Stimulated activated naive CD8-positive, alpha-beta T cell treated with anti-CD3 and anti-CD28 coated beads, Interleukin-15, Interleukin-2, amounts not matched to agents 100 ng/mL and 50 ng/mL, for 24 hours (primary cell): Measurements from ENCODE around the gene GPR153.
A peak's percentile ranks its signal among the peaks of the same experiment; 100 is the strongest.
"Not testable (repeated sequence)": the region's sequence is repeated elsewhere in the genome, so short reads cannot be mapped to it uniquely, and the experiment has no call there.

ENCODE experiments used
- H3K27ac Mint-ChIP-seq: one replicate; pipeline ENCODE4 v1.8.0; 2021; ENCODE audit warnings: mild to moderate bottlenecking, mixed read lengths
- H3K27me3 Mint-ChIP-seq: one replicate; pipeline ENCODE4 v1.8.0; 2021; ENCODE audit warnings: mixed read lengths
- H3K36me3 Mint-ChIP-seq: one replicate; pipeline ENCODE4 v1.8.0; 2021; ENCODE audit warnings: low read depth, mixed read lengths
- H3K4me1 Mint-ChIP-seq: one replicate; pipeline ENCODE4 v1.8.0; 2021; ENCODE audit warnings: low read depth, mixed read lengths
- H3K4me3 Mint-ChIP-seq: one replicate; pipeline ENCODE4 v1.8.0; 2021; ENCODE audit warnings: mild to moderate bottlenecking, mixed read lengths
- H3K9me3 Mint-ChIP-seq: one replicate; pipeline ENCODE4 v1.8.0; 2021; ENCODE audit warnings: mixed read lengths

GPR153 gene

GRCh38 chr1:6260961-6261614 lies at the start of gene GPR153:
GPR153 (minus strand) TSS chr1:6261098; CDS start chr1:6254905, 6,193 bp downstream.
- Mint-ChIP-seq H3K9me3 (no peaks in the 10 kb centered on the region), H3K36me3 (no peaks in the 10 kb centered on the region), H3K4me3 (peak within 1 kb of the TSS; percentile 35), H3K4me1 (peaks cover 11% of the 10 kb centered on the region), H3K27ac (no peak within 1 kb of the TSS), H3K27me3 (peaks cover 13% of the 10 kb centered on the region)

GRCh38 chr1:6310116-6310848 lies 49.4 kb upstream of the GPR153 start:
- H3K27ac Mint-ChIP-seq: no peak overlapping the region
- peaks cover 10% of the 10 kb centered on the region for H3K36me3 Mint-ChIP-seq
- H3K27me3 Mint-ChIP-seq: no peaks in the 10 kb centered on the region
- H3K4me3 Mint-ChIP-seq: no peak overlapping the region
- no peaks in the 10 kb centered on the region for H3K4me1 Mint-ChIP-seq
- no peaks in the 10 kb centered on the region for H3K9me3 Mint-ChIP-seq

- Mint-ChIP-seq H3K9me3 (no peaks in the 10 kb centered on the region), H3K36me3 (peaks cover 10% of the 10 kb centered on the region), H3K27ac (no peak overlapping the region), H3K4me3 (no peak overlapping the region), H3K4me1 (no peaks in the 10 kb centered on the region), H3K27me3 (no peaks in the 10 kb centered on the region)
These were observed 48.7 kb upstream of the GPR153 start for GRCh38 chr1:6309564-6309963.

GRCh38 chr1:6308449-6308848 lies 47.6 kb upstream of the GPR153 start:
- no peak overlapping the region for H3K27ac Mint-ChIP-seq
- H3K4me1 Mint-ChIP-seq: no peaks in the 10 kb centered on the region
- no peak overlapping the region for H3K4me3 Mint-ChIP-seq
- H3K9me3 Mint-ChIP-seq: no peaks in the 10 kb centered on the region
- H3K36me3 Mint-ChIP-seq: peaks cover 10% of the 10 kb centered on the region
- H3K27me3 Mint-ChIP-seq: no peaks in the 10 kb centered on the region

GRCh38 chr1:6307682-6308081 lies 46.8 kb upstream of the GPR153 start:
- not testable (repeated sequence) for H3K27me3 Mint-ChIP-seq, H3K4me3 Mint-ChIP-seq, H3K27ac Mint-ChIP-seq, H3K4me1 Mint-ChIP-seq, H3K9me3 Mint-ChIP-seq
- H3K36me3 Mint-ChIP-seq: peaks cover 10% of the 10 kb centered on the region

GRCh38 chr1:6307099-6307498 lies 46.2 kb upstream of the GPR153 start:
- Mint-ChIP-seq H3K36me3 (peaks cover 10% of the 10 kb centered on the region), H3K27me3 (no peaks in the 10 kb centered on the region)

GRCh38 chr1:6303397-6304012 lies 42.6 kb upstream of the GPR153 start:
- Mint-ChIP-seq H3K36me3 (peaks cover 10% of the 10 kb centered on the region), H3K4me3 (no peak overlapping the region), H3K27ac (no peak overlapping the region), H3K9me3 (no peaks in the 10 kb centered on the region), H3K4me1 (no peaks in the 10 kb centered on the region), H3K27me3 (no peaks in the 10 kb centered on the region)

More at GRCh38 chr1:6307099-6307498, 46.2 kb upstream of the GPR153 start:
- Mint-ChIP-seq H3K4me3 (no peak overlapping the region), H3K4me1 (no peaks in the 10 kb centered on the region), H3K9me3 (no peaks in the 10 kb centered on the region), H3K27ac (no peak overlapping the region)

- no peaks in the 10 kb centered on the region for H3K9me3 Mint-ChIP-seq
- H3K36me3 Mint-ChIP-seq: peaks cover 10% of the 10 kb centered on the region
- H3K27me3 Mint-ChIP-seq: no peaks in the 10 kb centered on the region
- H3K27ac Mint-ChIP-seq: no peak overlapping the region
- no peak overlapping the region for H3K4me3 Mint-ChIP-seq
- no peaks in the 10 kb centered on the region for H3K4me1 Mint-ChIP-seq
These were observed 41.7 kb upstream of the GPR153 start for GRCh38 chr1:6302568-6302967.

- Mint-ChIP-seq H3K27ac (no peak overlapping the region), H3K4me1 (no peaks in the 10 kb centered on the region), H3K9me3 (no peaks in the 10 kb centered on the region), H3K36me3 (peaks cover under 1% of the 10 kb centered on the region), H3K27me3 (no peaks in the 10 kb centered on the region), H3K4me3 (no peak overlapping the region)
These were observed 40.6 kb upstream of the GPR153 start for GRCh38 chr1:6301526-6301925.

- Mint-ChIP-seq H3K4me3 (no peak overlapping the region), H3K9me3 (no peaks in the 10 kb centered on the region), H3K27me3 (no peaks in the 10 kb centered on the region), H3K27ac (peak overlapping the region; percentile 9), H3K4me1 (no peaks in the 10 kb centered on the region), H3K36me3 (no peaks in the 10 kb centered on the region)
These were observed 39.6 kb upstream of the GPR153 start for GRCh38 chr1:6300342-6301048.

GRCh38 chr1:6299557-6300165 lies 38.8 kb upstream of the GPR153 start:
- Mint-ChIP-seq H3K27ac (no peak overlapping the region), H3K27me3 (no peaks in the 10 kb centered on the region), H3K9me3 (no peaks in the 10 kb centered on the region), H3K36me3 (peaks cover under 1% of the 10 kb centered on the region), H3K4me3 (no peak overlapping the region), H3K4me1 (no peaks in the 10 kb centered on the region)

GRCh38 chr1:6298940-6299465 lies 38.1 kb upstream of the GPR153 start:
- H3K27ac Mint-ChIP-seq: no peak overlapping the region
- peaks cover 5% of the 10 kb centered on the region for H3K36me3 Mint-ChIP-seq
- no peaks in the 10 kb centered on the region for H3K27me3 Mint-ChIP-seq
- no peak overlapping the region for H3K4me3 Mint-ChIP-seq
- no peaks in the 10 kb centered on the region for H3K9me3 Mint-ChIP-seq
- no peaks in the 10 kb centered on the region for H3K4me1 Mint-ChIP-seq

- Mint-ChIP-seq H3K36me3 (peaks cover 7% of the 10 kb centered on the region), H3K4me3 (no peak overlapping the region), H3K9me3 (no peaks in the 10 kb centered on the region), H3K27ac (no peak overlapping the region), H3K4me1 (no peaks in the 10 kb centered on the region), H3K27me3 (no peaks in the 10 kb centered on the region)
These were observed 37.6 kb upstream of the GPR153 start for GRCh38 chr1:6298530-6298929.

GRCh38 chr1:6295910-6296309 lies 35.0 kb upstream of the GPR153 start:
- Mint-ChIP-seq H3K27me3 (no peaks in the 10 kb centered on the region), H3K4me1 (peaks cover 3% of the 10 kb centered on the region), H3K27ac (no peak overlapping the region), H3K4me3 (no peak overlapping the region), H3K9me3 (no peaks in the 10 kb centered on the region), H3K36me3 (peaks cover 7% of the 10 kb centered on the region)
